Dermis blood vessel endothelial cell (primary cell): ENCODE measurements around the gene ARID4B. TPM values are rescaled to one million over a fixed set of nuclear protein-coding genes. Genes with fewer than 3 reads are reported as not detected.
"Not testable (repeated sequence)": the region's sequence is repeated elsewhere in the genome, so short reads cannot be mapped to it uniquely, and the experiment has no call there.

Source experiments
- DNase-seq: peaks from one replicate; pipeline ENCODE4 v3.0.0; 2010
- total RNA-seq: library from RNA; depleted of rRNA; stranded (reverse); fragments of >200 nt; gene quantifications from 2 replicates; pipeline ENCODE4 v1.2.3, GENCODE V29; 2014

Gene ARID4B
- total RNA-seq, 1 donor from 2014 or later: 67.9 TPM

- DNase-seq: no peak
Measured at GRCh38 chr1:235225299-235225698, 102.7 kb downstream of the ARID4B start.

GRCh38 chr1:235221653-235222375, 106.2 kb downstream of the ARID4B start:
- no peak for DNase-seq

- no peak for DNase-seq
Measured at GRCh38 chr1:235215453-235215852, 112.5 kb downstream of the ARID4B start.

- not testable (repeated sequence) for DNase-seq
Measured at GRCh38 chr1:235214962-235215361, 113.0 kb downstream of the ARID4B start.

GRCh38 chr1:235213752-235214151, 114.2 kb downstream of the ARID4B start:
- no peak for DNase-seq

- DNase-seq: no peak
Measured at GRCh38 chr1:235211517-235211916, 116.5 kb downstream of the ARID4B start.

GRCh38 chr1:235207209-235207565, 120.8 kb downstream of the ARID4B start:
- no peak for DNase-seq

GRCh38 chr1:235206533-235207208, 121.3 kb downstream of the ARID4B start:
- no peak for DNase-seq

GRCh38 chr1:235205687-235206086, 122.3 kb downstream of the ARID4B start:
- DNase-seq: no peak

GRCh38 chr1:235203428-235203827, 124.6 kb downstream of the ARID4B start:
- no peak for DNase-seq

GRCh38 chr1:235202447-235202846, 125.5 kb downstream of the ARID4B start:
- DNase-seq: not testable (repeated sequence)

GRCh38 chr1:235199441-235199840, 128.5 kb downstream of the ARID4B start:
- DNase-seq: peak; percentile 66

GRCh38 chr1:235190431-235190830, 137.5 kb downstream of the ARID4B start:
- no peak for DNase-seq

GRCh38 chr1:235187316-235187715, 140.7 kb downstream of the ARID4B start:
- DNase-seq: no peak

GRCh38 chr1:235181561-235182245, 146.3 kb downstream of the ARID4B start:
- DNase-seq: no peak

GRCh38 chr1:235180916-235181460, 147.0 kb downstream of the ARID4B start:
- DNase-seq: no peak

- no peak for DNase-seq
Measured at GRCh38 chr1:235176486-235176885, 151.5 kb downstream of the ARID4B start.

GRCh38 chr1:235169986-235170385, 158.0 kb downstream of the ARID4B start:
- no peak for DNase-seq

GRCh38 chr1:235168375-235168774, 159.6 kb downstream of the ARID4B start:
- DNase-seq: no peak

GRCh38 chr1:235161685-235162327, 166.2 kb downstream of the ARID4B start:
- DNase-seq: no peak

GRCh38 chr1:235160957-235161684, 166.9 kb downstream of the ARID4B start, which contains the start of gene RBM34:
RBM34 (minus strand) TSS chr1:235161250; CDS start chr1:235161226, 24 bp downstream.
- DNase-seq: peak; percentile 91

GRCh38 chr1:235160383-235160956, 167.5 kb downstream of the ARID4B start:
- DNase-seq: peak; percentile 79
